ENCODE data around the gene OCA2. TPM values are rescaled to one million over a fixed set of nuclear protein-coding genes. Genes with fewer than 3 reads are reported as not detected.
"Not testable (repeated sequence)": the region's sequence is repeated elsewhere in the genome, so short reads cannot be mapped to it uniquely, and the experiment has no call there.

OCA2 gene
- total RNA-seq, 1 donor from 2014 or later: 1.7 TPM

DNA sequence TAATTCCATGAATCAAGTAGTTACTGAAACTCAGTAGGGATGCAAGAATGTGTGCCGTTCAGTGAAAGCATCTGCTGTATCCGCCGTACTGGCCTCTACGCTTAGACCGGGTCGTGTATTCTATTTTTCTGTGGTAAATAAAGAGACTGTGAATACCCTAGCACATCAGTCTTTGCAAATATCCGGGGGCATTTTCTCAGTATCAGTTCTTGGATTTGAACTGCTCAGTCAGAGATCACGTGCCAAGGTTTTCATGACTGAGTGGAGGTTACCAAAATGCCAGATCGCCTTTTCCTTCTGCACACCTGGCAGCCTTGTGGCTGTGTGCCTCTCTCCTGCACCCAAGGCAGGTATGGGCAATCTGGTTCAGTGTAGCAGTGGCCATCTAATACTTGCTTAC lies 377.0 kb downstream of the OCA2 start:
- Mint-ChIP-seq H3K4me3 (ENCODE audit: unreplicated experiment) (no peak overlapping the region), H3K36me3 (ENCODE audit: unreplicated experiment) (peaks cover 21% of the 10 kb centered on the region), H3K4me1 (ENCODE audit: low read depth, unreplicated experiment) (peaks cover 3% of the 10 kb centered on the region), H3K27me3 (ENCODE audit: unreplicated experiment) (peaks cover 10% of the 10 kb centered on the region), H3K27ac (ENCODE audit: unreplicated experiment) (no peak overlapping the region), H3K9me3 (ENCODE audit: unreplicated experiment) (no peaks in the 10 kb centered on the region)
- no peak for DNase-seq
- TF ChIP-seq, protein P1, sequence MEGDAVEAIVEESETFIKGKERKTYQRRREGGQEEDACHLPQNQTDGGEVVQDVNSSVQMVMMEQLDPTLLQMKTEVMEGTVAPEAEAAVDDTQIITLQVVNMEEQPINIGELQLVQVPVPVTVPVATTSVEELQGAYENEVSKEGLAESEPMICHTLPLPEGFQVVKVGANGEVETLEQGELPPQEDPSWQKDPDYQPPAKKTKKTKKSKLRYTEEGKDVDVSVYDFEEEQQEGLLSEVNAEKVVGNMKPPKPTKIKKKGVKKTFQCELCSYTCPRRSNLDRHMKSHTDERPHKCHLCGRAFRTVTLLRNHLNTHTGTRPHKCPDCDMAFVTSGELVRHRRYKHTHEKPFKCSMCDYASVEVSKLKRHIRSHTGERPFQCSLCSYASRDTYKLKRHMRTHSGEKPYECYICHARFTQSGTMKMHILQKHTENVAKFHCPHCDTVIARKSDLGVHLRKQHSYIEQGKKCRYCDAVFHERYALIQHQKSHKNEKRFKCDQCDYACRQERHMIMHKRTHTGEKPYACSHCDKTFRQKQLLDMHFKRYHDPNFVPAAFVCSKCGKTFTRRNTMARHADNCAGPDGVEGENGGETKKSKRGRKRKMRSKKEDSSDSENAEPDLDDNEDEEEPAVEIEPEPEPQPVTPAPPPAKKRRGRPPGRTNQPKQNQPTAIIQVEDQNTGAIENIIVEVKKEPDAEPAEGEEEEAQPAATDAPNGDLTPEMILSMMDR (IDR thresholded peaks at IDR 0.05; ENCODE audit: partially characterized antibody, unreplicated experiment): no peak

DNA sequence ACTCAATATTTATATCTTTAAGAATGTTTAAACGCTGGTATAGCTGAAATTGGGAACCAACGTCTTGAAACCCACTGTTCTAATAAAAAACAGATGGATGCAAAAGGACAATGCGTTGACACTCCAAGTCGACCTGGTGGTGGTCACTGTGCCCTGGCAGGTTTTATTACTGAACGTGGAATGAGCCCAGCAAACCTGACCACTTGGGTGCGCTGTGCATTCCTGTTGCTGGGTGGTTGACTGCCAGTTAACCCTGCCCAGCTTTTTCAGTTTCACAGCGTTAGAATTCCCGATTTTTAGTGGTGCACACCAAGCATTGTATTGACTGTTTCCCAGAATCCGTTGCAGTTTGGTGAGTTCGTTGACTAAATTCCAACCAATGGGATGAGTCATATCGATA lies 384.4 kb downstream of the OCA2 start:
- H3K9me3 Mint-ChIP-seq (ENCODE audit: unreplicated experiment): no peaks in the 10 kb centered on the region

DNA sequence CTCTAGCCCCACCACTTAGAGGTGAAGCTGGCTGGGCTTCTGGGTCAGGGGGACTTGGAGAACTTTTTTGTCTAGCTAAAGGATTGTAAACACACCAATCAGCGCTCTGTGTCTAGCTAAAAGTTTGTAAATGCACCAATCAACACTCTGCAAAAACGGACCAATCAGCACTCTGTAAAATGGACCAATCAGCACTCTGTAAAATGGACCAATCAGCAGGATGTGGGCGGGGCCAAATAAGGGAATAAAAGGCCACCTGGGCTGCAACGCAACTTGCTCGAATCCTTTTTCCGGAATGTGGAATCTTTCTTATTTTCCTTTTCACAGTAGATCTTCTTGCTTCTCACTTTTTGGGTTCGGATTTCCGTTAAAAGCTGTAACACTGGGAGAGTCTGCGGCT lies 385.3 kb downstream of the OCA2 start:
- H3K27ac Mint-ChIP-seq (ENCODE audit: unreplicated experiment); H3K27me3 Mint-ChIP-seq (ENCODE audit: unreplicated experiment); DNase-seq; H3K4me3 Mint-ChIP-seq (ENCODE audit: unreplicated experiment); H3K9me3 Mint-ChIP-seq (ENCODE audit: unreplicated experiment); H3K4me1 Mint-ChIP-seq (ENCODE audit: low read depth, unreplicated experiment): not testable (repeated sequence)
- peaks cover 19% of the 10 kb centered on the region for H3K36me3 Mint-ChIP-seq (ENCODE audit: unreplicated experiment)

More for the DNA sequence above, 384.4 kb downstream of the OCA2 start:
- peaks cover 4% of the 10 kb centered on the region for H3K27me3 Mint-ChIP-seq (ENCODE audit: unreplicated experiment)
- DNase-seq: no peak
- TF ChIP-seq, protein P1 (IDR thresholded peaks at IDR 0.05; ENCODE audit: partially characterized antibody, unreplicated experiment): no peak
- no peak overlapping the region for H3K4me3 Mint-ChIP-seq (ENCODE audit: unreplicated experiment)
- no peak overlapping the region for H3K27ac Mint-ChIP-seq (ENCODE audit: unreplicated experiment)
- H3K36me3 Mint-ChIP-seq (ENCODE audit: unreplicated experiment): peaks cover 25% of the 10 kb centered on the region
- H3K4me1 Mint-ChIP-seq (ENCODE audit: low read depth, unreplicated experiment): no peaks in the 10 kb centered on the region

DNA sequence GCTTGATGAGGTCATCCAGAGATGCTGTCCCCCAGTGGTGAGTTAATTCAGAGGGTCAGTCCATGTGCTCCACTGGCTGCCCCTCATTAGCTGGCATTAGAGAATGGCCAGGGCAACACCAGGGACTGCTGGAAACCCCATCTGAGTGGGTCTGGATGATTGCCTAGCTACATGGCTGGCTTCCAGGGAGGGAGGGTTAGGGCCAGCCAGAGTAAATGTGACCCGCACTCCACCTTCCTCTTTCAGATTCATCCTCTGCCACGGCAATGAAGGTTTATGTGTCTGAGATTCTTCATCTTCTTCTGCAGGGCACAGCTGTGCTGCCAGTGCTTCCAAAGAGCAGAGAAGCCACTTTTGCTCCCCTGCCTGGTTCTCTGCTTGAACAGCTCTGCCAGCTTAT lies 391.9 kb downstream of the OCA2 start:
- TF ChIP-seq, protein P1 (IDR thresholded peaks at IDR 0.05; ENCODE audit: partially characterized antibody, unreplicated experiment): no peak
- DNase-seq: no peak
- H3K27ac Mint-ChIP-seq (ENCODE audit: unreplicated experiment): no peak overlapping the region
- peaks cover 3% of the 10 kb centered on the region for H3K36me3 Mint-ChIP-seq (ENCODE audit: unreplicated experiment)
- H3K4me3 Mint-ChIP-seq (ENCODE audit: unreplicated experiment): no peak overlapping the region
- H3K27me3 Mint-ChIP-seq (ENCODE audit: unreplicated experiment): peaks cover 3% of the 10 kb centered on the region
- no peaks in the 10 kb centered on the region for H3K9me3 Mint-ChIP-seq (ENCODE audit: unreplicated experiment)
- H3K4me1 Mint-ChIP-seq (ENCODE audit: low read depth, unreplicated experiment): peaks cover 5% of the 10 kb centered on the region

DNA sequence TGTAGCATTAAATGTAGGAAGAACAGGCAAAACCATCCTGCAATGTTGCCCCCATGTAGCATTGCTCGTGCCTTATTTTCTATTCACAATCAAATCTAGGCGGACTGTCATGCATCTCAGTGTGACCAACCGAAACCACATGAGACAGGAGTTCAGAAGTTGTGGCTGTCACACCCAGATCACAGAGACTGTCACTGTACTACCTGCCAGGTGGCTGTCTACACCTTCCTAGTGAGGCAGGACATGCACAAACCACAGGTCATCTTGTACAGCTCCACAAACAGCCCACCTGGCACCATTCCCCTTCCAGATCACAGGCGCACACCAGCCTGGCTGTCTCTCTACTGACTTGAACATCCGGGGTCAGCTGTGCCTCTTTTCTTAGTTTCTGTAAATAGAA lies 392.8 kb downstream of the OCA2 start:
- Mint-ChIP-seq H3K4me3 (ENCODE audit: unreplicated experiment) (no peak overlapping the region), H3K9me3 (ENCODE audit: unreplicated experiment) (no peaks in the 10 kb centered on the region)
- TF ChIP-seq, protein P1 (IDR thresholded peaks at IDR 0.05; ENCODE audit: partially characterized antibody, unreplicated experiment): no peak

DNA sequence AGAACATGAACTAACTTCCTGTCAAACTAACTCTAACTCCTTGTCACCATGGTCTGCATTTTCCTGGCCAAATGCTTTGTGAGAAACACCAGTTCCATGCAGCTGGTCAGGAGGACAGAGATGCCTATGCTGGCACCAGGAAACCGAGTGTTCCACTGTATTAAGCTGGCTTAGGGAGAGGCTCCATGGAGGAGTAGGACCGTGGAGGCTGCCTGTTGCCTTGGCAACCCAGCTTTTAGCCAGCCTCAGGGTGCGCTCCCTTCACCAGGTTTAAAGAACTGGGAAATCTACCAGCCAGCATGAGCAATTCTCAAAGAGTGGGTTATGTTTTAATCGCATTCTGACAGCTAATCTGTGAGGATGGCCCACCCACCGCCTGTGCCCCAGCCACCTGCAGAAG lies 394.1 kb downstream of the OCA2 start:
- peaks cover 7% of the 10 kb centered on the region for H3K4me1 Mint-ChIP-seq (ENCODE audit: low read depth, unreplicated experiment)
- no peak for DNase-seq
- no peak overlapping the region for H3K4me3 Mint-ChIP-seq (ENCODE audit: unreplicated experiment)
- H3K9me3 Mint-ChIP-seq (ENCODE audit: unreplicated experiment): no peaks in the 10 kb centered on the region
- TF ChIP-seq, protein P1 (IDR thresholded peaks at IDR 0.05; ENCODE audit: partially characterized antibody, unreplicated experiment): no peak
- no peaks in the 10 kb centered on the region for H3K36me3 Mint-ChIP-seq (ENCODE audit: unreplicated experiment)
- peaks cover 3% of the 10 kb centered on the region for H3K27me3 Mint-ChIP-seq (ENCODE audit: unreplicated experiment)
- H3K27ac Mint-ChIP-seq (ENCODE audit: unreplicated experiment): no peak overlapping the region

More for the DNA sequence above, 392.8 kb downstream of the OCA2 start:
- Mint-ChIP-seq H3K27ac (ENCODE audit: unreplicated experiment) (no peak overlapping the region), H3K36me3 (ENCODE audit: unreplicated experiment) (no peaks in the 10 kb centered on the region), H3K4me1 (ENCODE audit: low read depth, unreplicated experiment) (peaks cover 7% of the 10 kb centered on the region), H3K27me3 (ENCODE audit: unreplicated experiment) (peaks cover 3% of the 10 kb centered on the region)
- no peak for DNase-seq

Measured in glutamatergic neuron (in vitro differentiated cells).